OCI-LY3 (cell line): ENCODE data around the gene PTK6.

Experiments
- CTCF ChIP-seq: fragments of 200-600, 300-600 bp; sonication (generic); IDR thresholded peaks from 2 replicates; pipeline ENCODE4 v1.5.1; 2014; ENCODE audit warnings: antibody characterized with exemption, low read length, low read depth
- EZH2phosphoT487 ChIP-seq: fragments of 200-600 bp; shearing (Covaris generic); IDR thresholded peaks from 2 replicates; pipeline ENCODE4 v1.6.1; 2018; ENCODE audit warnings: antibody characterized with exemption, mixed run types, low read depth

GRCh38 chr20:63539092-63539430 lies 1.9 kb upstream of the PTK6 start:
- TF ChIP-seq CTCF (no peak), EZH2phosphoT487 (no peak)
